Omental fat pad (tissue), 4 donors: Measurements from ENCODE around the gene MAP3K13. TPM values are rescaled to one million over a fixed set of nuclear protein-coding genes. Genes with fewer than 3 reads are reported as not detected.

ENCODE experiments used
- ATAC-seq: fragments of 150-250 bp; one replicate; pipeline ENCODE4 v1.9.1; 2016; ENCODE audit warnings: mild to moderate bottlenecking, moderate library complexity; ENCODE audit not compliant: low FRiP score
- DNase-seq: peaks from one replicate; pipeline ENCODE4 v3.0.0-alpha.2; 2019; ENCODE audit warnings: low spot score
- total RNA-seq, 4 donors: library from RNA; depleted of rRNA; stranded (reverse); fragments of >200 nt; gene quantifications; one replicate each; pipeline ENCODE4 v1.1.0, GENCODE V29; 2016
- TF ChIP-seq, protein P1 (sequence below), 3 donors: fragments of 450-650 bp; IDR thresholded peaks; one replicate each; pipeline ENCODE4 v1.5.1; 2016 to 2017; ENCODE audit warnings: antibody characterized with exemption in 3 of 3, mild to moderate bottlenecking in 3 of 3, moderate library complexity in 2 of 3

MAP3K13 gene
- total RNA-seq, 4 donors from 2014 or later, result 12.4 to 17.8 (median 16.3) TPM

DNA sequence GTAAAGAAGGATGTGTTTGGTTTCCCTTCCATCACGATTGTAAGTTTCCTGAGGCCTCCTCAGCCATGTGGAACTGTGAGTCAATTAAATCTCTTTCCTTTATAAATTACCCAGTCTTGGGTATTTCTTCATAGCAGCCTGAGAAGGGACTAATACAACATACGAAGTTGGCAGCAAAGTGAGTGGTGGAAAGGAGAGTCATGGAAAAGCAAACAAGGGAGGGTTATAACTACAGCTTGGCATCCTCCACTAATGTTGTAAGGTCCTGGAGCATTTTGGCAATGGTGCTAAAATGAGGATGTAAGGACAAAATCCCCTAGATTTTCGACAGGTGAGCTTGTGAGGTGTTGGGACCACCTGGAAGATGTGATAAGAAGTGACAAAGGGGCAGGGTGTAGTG lies 141.7 kb downstream of the MAP3K13 start:
- no peak for DNase-seq
- ATAC-seq, result no peak
- TF ChIP-seq, protein P1, sequence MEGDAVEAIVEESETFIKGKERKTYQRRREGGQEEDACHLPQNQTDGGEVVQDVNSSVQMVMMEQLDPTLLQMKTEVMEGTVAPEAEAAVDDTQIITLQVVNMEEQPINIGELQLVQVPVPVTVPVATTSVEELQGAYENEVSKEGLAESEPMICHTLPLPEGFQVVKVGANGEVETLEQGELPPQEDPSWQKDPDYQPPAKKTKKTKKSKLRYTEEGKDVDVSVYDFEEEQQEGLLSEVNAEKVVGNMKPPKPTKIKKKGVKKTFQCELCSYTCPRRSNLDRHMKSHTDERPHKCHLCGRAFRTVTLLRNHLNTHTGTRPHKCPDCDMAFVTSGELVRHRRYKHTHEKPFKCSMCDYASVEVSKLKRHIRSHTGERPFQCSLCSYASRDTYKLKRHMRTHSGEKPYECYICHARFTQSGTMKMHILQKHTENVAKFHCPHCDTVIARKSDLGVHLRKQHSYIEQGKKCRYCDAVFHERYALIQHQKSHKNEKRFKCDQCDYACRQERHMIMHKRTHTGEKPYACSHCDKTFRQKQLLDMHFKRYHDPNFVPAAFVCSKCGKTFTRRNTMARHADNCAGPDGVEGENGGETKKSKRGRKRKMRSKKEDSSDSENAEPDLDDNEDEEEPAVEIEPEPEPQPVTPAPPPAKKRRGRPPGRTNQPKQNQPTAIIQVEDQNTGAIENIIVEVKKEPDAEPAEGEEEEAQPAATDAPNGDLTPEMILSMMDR (IDR thresholded peaks at IDR 0.05), result no peak

DNA sequence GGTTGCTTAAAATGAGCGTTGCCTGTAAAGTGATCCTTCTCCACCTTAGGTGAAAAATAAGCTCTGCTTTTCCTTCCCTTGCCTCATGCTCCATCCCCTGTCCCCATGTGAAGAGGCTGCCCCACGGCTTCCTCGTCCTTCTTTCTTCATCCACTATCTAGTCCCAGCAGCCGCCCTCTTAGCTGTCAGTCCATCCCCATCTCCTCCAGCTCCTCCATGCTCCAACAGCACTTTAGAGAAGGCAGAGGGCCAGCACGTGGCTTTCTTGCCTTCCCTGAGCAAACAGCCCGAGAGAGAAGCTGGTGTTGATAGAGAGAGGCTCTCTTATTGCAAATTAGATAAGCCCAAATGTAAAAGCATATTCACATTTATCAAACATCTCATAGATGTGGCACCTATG lies 144.9 kb downstream of the MAP3K13 start:
- TF ChIP-seq, protein P1 (IDR thresholded peaks at IDR 0.05), result no peak
- ATAC-seq, result no peak
- DNase-seq, result no peak

DNA sequence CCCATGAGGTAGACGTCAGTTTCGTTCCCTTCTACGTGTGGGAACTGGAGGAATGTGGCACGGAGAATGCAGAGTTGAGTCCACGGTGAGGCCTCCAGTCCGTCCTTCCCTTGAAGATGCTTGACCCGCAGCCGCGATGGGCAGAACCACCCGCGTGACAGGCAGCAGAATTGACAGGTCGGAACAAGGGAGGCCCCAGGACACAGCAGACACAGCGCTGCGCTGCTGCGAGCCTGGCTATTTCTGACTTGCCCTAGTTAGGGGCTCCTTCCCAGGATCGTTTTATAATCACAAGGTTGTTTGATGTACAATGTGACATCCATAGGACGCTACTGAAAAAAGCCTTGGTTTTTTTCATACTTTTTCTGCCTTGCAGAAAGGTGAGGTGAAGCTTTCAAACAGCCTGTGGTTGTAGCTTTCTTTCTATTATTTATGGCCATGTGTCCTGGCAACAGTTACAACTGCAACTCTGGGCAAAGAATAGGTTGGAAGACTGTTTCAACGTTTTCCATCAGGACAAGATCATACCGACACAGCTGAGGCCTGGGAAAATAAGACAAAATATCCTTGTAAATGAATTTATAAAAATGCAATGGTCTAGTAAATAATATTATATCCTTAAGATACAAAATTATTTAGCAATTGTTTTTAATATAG lies 145.5 kb downstream of the MAP3K13 start:
- no peak for ATAC-seq
- TF ChIP-seq, protein P1 (IDR thresholded peaks at IDR 0.05), result no peak
- no peak for DNase-seq

DNA sequence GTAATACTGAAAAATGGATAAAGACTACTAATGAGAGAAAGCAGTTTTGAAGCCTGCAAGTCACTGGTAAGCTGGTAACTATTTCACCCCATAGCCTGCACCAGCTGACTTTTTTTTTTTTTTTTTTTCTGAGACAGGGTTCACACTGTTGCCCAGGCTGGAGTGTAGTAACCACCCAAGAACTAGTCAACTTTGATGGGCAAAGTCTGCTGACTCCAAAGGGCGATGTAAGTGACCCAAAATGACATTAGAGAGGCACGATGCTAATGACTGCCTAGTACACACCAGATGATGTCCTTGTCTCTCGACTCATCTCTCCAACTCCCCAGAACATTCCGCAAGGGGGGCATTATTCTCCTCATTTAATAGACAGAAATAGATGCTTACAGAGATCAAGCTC lies 148.8 kb downstream of the MAP3K13 start:
- ATAC-seq, result no peak
- TF ChIP-seq, protein P1 (IDR thresholded peaks at IDR 0.05), result no peak
- no peak for DNase-seq

DNA sequence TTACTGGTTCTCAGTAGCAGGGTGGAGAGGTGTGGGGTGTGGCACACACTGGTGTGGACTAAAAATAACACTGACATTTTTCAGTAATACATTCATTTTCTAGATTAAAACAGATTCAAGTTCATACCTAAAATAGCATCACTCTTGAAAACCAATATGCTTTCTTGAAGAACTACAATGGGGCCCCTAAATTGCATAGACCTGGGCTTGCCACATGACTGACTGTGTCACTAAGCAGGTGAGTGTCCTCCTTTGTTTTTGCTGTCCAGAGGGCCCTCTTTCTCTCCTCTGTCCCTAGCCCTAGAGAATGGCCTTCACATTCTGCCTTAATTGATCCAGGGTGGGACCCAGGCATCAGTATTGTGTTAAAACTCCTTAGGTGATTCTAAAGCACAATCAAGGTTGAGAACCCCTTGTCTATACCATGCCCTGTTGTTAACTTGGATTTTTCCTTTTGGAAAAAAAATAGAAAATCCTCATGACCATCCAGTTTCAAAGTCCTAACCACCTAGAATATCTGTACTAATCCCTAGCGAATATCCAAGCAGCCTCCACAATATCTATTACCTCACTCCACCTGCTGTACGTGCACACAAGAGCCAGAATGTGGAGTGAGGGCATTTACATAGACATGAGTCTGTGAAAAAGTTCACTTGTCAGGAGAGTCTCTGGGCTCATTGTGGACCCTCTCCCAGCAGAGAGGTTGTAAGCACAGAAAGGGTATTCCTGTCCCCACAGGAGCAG lies 154.6 kb downstream of the MAP3K13 start:
- DNase-seq (no peak), ATAC-seq (no peak)
- TF ChIP-seq, protein P1 (IDR thresholded peaks at IDR 0.05), result no peak

DNA sequence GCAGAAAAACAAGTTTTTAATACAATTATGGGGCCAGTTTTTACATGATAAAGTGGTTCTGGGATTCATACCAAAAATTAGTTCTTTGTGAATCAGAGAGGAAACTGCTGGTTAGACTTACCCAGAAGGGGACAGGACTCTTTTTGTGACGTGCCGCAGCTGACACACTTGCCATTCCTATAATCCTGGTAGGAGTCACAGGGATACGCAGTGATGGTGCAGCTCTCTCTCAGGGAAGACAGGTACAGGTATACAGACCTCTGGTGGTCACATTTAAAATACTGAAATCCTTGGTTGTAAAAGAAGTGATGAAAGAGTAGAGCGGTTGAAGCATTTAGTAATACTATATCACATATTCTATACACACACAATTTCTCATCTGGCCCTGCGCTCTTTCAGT lies 156.1 kb downstream of the MAP3K13 start:
- DNase-seq (no peak), ATAC-seq (no peak)
- TF ChIP-seq, protein P1 (IDR thresholded peaks at IDR 0.05), result no peak
